Astrocyte (in vitro differentiated cells and primary cell): ENCODE results near the gene ICOSLG.
"Not testable (repeated sequence)": the region's sequence is repeated elsewhere in the genome, so short reads cannot be mapped to it uniquely, and the experiment has no call there.

ENCODE experiments used
- CTCF ChIP-seq: IDR thresholded peaks from 2 replicates; pipeline ENCODE4 v1.5.1; 2011; ENCODE audit warnings: low read depth, mild to moderate bottlenecking, inconsistent platforms, low read length, moderate library complexity; ENCODE audit not compliant: insufficient read depth
- EZH2 ChIP-seq: IDR thresholded peaks from 2 replicates; pipeline ENCODE4 v1.6.1; 2012; ENCODE audit warnings: mild to moderate bottlenecking, low read length, inconsistent platforms; ENCODE audit not compliant: insufficient read depth

- not testable (repeated sequence) for TF ChIP-seq CTCF, EZH2
These were observed 17.4 kb downstream of the ICOSLG start for GRCh38 chr21:44223334-44223733.
